NCI-H2081 (cell line): ENCODE measurements around the gene MRPL53.
"Not testable (repeated sequence)": the region's sequence is repeated elsewhere in the genome, so short reads cannot be mapped to it uniquely, and the experiment has no call there.

Experiments
- DNase-seq, 2 experiments: peaks; one replicate each; lab custom pipeline; 2025; lab: John Stamatoyannopoulos, UW

The MRPL53 gene

DNA sequence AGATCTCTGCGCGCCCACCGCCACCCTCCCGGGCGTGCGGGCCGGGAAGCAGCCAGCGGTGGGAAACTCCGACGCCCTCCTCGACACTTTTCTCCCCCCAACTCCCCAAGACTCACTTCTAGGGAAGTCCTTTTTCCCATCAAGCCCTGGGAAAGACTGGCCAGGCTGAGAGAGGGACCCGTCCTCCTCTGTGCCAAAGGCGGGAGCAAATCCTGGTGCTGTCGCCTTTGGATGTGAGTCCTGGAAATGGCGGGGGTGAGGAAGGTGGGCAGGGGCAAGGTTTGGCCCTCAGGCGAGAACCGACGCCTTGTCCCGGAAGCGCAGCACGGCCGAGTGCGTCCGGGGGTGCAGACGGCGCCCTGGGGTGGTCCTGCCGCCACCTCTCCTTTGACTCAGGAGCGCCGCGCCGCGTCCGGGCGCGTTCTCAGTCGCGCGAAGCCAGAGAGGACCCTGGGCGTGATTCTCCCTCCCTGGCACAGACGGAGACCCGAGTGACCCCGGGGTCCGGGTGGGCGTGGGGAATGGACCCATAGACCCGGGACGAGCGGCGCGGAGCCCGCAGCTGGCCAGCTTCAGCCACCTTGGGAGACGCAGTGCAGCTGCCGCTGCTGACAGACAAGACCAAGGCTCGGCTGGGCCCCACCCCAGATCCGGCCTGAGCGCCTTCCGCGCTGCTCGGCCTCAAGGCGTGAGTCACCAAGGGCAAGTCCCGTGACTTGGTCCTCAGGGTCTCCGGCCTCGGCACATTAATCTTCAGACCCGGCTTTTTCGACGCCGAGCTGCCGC is 30.4 kb upstream of the MRPL53 start:
- DNase-seq, result peak; percentile 40 to 65

DNA sequence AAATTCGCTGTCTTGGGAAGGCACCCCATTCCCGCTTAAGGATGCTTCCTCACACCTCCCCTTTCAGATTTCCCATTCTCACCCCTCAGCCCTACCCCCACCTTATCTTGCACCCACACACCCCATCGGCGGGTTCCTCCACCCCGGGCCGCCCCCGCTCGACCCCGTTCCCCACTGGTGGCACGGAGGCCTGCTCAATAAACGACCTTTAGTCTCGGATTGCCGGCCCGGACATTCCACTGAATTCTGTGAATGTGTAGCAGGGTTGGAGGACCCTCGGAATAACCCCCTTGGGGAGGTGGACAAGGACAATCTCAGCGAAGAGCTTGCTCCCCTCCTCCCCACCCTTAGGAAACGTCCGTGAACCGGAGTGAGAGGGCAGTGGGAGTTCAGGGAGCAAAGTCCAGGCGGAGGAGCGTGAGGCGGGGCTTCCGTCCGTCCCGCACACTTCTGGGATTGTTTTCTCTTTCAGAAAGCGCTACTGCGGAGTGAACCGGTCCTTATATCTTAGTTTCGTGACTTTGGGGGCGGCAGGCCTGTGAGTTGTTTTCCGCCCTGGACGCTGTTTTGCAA is 29.8 kb upstream of the MRPL53 start:
- DNase-seq, result no peak

DNA sequence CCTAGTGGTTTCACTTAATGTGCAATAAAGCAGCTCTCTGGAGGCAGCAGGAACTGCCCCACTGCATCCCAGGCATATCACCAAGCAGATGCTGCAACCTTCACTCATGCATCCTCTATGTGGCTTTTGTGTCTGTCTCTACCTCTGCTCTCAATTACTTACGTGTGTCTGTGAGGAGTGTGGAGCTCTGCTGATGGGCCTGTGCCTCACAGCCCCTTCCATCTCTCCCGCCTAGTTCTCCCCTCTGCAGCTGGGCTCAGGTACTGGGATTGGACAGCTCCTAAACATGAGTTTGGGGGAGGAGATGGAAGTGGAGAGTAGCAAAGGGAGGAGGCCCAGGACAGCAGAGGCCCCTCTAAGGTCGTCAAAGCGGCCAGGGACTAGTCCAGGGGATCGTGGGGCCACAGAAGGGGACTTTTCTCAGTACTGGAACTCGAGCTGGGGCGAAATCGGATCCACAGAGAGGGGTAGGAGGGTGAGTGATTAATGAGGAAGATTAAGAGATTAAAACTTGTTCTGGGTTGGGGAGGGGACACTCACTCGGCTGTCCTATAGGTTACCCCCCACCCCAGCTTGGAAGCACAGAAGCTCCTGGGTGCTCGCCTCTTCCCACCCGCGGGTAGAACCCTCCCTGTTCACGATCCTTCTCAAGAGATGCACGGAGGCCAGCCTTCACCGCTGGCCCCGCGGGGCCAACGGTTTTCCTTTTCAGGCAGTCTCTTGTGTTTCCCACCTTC is 29.0 kb upstream of the MRPL53 start:
- no peak for DNase-seq

DNA sequence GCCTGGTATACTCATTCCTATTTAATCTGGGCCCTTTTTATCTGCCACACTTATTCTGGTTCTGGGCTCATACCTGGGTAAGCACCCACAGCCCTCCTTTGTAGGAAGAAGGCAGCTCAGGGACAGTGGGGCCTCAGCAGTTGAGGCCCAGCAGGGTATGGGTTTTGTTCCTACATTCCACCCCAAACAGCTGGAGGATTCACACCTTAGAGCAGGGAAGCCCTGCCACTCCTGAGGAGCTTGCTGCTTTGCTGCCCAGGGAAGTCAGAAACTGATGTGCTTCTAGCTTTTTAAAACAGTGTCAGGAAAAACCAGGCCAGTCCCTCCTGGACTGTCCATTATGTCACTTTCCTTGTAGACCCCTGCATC is 28.1 kb upstream of the MRPL53 start:
- no peak for DNase-seq

DNA sequence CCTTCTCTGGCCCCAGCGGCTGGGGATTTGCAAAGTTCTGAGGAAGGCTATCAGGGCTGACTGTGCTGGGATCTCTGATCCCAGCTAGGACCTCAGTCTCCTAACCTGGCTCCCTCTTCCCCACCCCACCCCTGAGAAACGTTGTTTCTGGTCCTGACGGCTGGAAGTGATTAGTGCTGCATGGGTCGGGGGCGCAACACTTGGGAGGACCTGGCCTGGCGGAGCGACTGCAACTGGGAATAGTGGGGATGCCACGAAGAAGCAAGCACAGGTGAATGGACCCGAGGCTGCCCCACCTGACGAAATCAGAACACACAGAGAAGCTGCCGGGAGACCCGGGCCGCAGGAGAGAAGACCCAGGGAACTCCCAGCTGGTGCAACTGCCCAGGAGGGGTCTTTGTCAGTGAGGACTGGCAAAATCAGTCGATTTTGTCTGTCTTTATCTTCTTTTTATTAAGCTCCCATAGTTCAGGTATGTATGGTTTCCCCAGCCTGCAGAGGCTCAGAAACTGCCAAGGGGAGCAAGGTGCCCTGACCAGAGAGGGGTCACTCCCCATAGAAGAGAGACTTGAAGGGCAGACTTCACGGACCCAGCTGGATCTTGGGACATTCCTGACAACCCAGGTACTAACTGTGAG is 27.6 kb upstream of the MRPL53 start:
- no peak for DNase-seq

DNA sequence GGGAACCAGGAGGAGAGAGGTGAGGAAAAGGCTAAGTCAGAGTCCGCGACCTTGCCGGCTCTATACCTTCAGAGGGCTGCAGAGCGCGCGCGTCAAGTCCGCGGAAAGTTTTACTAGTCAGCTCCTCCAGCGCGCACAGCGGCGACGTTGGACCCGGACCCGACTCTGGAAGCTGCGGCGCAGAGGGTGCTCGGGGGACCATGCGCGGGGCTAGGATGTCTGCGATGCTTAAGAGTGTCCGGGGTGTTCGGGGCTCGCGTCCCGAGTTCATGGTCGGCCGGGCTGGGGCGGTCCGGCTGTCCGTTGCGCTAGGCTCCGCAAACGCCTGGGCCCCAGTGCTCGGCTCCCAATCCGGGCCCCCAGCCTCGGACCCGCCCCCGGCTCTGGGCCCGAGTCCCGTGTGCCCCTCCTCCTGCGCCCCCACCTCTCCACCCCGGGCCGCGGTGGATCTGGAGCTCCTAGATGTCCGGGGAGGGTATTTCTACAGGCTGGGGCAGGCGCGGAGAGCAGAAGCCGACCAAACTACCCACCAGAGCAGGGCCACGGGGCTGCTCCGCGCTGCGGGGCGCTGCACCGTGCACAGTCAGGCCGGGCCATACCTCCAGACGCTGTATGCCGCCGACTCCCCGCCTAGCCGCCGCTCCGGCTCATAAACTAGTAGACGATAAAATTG is 26.9 kb upstream of the MRPL53 start, which contains the start of gene LBX2:
LBX2 (minus strand) TSS at position 337 of the 673 bp plus-strand sequence; CDS start at position 271, 66 bp downstream.
- no peak for DNase-seq

DNA sequence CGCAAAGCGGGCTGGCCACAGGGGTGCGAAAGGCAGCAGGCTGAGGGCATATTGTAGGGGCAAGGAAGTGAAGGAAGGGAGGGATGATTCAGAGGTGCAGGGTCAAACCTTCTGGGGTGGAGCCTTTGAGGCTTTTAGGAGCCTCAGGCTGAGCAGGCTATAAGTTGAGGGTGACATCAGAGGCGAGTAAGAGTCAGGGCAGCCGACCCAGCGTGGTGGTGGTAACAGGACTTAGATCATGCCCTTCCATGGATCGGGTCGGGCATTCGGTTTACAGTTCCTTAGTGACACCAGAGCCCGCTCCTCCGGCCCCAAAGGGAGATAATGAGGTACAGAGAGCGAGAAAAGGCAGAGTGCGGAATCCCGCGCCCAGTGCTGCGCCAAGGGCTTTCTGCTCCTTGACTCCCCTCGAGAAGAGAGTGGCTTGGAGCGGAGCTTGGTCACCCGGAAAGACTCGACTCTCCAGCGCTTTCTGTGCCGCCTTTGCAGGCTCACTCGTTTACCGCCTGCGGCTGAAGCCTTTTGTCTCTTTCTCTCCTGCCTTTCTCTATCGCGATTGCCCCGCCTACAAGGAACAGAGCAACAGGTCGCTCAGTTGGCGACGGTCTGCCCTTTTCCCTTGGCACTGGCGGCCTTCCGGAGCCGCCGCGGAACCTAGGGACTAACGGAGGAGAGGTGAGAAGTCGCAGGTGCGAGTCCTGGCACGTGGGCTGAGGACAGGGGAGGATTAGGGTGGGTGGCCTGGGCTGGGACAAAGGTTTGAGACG is 26.2 kb upstream of the MRPL53 start:
- DNase-seq, result no peak

DNA sequence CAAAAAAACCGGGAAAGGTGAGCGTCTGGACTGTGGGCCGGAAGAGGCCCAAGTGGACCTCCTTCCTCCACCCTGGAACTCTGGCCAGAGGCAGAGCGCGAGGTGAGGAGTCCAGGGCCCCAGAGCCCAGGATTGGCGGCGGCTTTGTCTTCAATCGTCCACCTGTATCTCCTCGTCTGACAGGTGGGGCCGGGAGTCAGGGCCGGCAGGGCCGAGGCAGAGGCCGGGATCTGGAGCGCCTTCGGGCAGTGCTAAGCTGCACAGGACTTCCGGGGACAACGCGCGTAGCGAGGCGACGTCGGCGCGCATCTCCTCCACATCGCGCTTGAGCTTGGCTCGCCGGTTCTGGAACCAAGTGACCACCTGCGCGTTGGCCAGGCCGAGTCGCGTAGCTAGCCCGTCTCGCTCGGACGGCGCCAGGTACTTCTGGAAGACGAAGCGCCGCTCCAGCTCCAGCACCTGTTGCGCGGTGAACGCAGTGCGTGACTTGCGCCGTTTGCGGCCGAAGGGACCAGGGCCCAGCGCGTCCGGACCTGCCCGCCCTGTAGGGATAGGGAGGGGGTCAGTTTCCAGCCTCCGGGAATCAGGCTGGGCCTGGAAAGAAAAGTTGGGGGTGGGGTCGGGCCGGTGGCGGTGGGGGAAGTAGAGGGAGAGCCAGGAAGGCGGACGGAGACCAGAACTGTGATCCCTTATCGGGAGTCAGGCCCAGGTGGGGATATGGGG is 25.5 kb upstream of the MRPL53 start:
- DNase-seq, result no peak

DNA sequence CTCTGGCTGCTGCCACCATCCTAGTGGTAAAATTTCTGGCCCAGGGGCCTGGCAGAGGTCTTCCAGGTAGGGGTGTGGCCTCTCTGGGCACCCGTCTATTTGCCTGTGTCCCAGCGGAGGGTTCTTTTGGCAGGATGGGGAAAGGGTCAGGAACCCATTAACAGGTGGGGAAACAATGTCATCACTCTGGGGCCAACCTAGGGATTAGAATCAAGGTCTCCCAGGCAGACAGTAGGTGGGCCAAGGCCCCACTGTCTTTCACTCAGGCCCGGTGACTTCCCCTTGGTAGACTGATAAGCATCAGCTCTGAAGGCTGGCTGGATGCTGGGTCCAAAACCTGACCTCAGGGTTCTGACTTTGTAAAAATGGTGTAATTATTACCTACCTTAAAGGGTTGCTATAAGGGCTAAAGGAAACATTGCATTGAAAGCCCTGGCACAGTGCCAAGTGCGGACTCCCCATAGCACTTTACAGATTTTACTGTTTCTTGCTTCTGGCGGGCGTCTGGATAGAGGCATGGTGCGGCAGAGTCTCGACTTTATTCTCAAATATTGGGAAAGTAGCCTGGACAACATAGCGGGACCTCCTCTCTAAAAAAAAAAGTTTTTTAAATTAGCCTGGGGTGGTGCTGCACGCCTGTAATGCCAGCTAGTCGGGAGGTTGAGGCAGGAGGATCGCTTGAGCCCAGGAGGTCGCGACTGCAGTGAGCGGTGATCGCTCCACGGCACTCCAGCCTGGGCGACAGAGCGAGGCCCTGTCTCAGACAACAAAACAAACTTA is 24.7 kb upstream of the MRPL53 start:
- DNase-seq, result no peak

DNA sequence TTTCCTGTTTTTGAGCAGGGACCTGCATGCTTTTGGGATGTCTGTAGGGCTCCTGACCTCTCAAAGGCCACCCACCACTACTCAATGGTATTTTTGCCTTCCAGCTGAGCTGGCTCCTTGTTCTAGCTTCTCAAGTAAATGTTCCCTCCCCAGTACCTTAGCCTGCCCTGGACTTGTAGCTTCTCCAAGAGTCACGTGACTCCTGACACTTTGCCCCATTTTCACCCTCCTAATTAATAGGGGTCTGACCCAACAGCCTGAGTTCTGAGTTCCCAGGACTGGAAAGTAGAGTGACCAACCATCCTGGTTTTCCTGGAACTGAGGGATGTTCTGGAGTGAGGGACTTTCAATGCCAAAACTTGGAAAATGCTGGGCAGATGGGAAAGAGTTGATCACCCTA is 23.0 kb upstream of the MRPL53 start:
- DNase-seq, result no peak

DNA sequence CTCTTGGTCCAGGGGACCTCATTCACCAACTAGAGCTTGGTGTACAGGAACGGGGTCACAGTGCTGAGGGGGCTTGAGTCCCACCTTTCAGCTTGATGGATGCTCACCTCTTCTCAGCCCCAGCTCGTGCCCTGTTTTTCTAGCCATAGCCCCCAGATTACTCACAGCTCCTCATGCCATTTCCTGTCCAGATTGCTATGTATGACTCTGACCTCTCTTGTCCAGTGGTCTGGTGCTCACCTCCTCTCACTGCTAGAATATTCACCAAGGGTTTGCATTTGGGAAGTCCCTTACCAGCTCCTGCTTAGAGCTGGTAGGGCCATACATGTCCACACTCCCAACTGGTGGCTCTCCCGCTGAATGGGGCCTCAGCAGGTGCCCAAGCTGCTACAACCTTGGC is 21.1 kb upstream of the MRPL53 start:
- DNase-seq, result no peak

DNA sequence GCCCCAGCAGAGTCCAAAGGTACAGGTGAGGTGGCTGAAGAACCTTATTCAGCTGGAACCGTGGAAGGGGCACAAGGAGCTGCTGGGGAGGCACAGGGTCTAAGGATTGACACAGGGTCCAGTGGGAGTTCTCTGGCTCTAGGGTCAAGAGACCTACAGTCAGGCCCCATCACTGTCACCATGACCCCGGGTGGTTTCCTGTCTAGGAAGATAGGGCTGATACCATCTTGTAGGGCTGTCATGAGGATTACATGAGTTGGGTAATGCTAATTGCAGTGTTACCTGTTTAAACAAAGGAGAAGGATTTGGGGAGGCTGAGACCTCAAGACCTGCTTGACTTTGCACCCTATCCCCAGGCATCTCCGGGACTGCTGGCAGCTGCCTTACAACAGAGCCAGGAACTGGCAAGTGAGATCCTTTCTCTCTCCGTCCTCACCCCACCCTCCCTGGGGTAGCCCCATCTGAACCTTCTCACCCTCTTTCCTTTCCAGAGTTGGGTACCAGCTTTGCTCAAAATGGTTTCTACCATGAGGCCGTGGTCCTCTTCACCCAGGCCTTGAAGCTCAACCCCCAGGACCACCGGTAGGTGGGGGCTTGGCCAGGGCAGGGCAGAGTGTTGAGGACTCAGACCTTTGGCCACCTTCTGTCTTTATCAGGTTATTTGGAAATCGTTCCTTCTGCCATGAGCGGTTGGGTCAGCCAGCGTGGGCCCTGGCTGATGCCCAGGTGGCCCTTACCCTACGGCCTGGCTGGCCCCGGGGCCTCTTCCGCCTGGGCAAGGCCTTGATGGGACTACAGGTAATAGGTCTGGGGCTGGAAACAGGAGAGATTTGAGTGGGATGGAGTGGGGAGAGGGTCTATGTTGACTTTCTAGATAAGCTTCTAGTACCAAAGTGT is 19.4 kb upstream of the MRPL53 start:
- DNase-seq, result no peak

DNA sequence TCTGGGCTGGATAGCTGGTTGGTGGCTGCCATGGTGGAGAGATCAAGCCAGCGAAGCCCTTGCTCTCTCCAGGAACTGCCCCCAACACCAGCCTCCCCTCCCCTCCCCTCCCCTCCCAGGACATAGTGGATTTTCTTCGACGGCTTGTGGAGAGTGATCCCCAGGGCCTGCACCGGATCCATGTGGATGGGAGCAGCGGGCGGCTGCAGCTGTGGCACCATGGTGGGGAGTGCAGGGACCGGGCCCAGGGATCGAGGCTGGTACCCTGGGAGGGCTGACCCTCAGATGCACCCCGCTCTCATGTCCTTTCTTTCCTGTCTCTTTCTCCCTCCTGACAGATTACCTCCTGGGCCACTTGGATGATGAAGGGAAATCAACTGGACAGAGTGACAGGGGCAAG is 17.4 kb upstream of the MRPL53 start:
- DNase-seq, result no peak

DNA sequence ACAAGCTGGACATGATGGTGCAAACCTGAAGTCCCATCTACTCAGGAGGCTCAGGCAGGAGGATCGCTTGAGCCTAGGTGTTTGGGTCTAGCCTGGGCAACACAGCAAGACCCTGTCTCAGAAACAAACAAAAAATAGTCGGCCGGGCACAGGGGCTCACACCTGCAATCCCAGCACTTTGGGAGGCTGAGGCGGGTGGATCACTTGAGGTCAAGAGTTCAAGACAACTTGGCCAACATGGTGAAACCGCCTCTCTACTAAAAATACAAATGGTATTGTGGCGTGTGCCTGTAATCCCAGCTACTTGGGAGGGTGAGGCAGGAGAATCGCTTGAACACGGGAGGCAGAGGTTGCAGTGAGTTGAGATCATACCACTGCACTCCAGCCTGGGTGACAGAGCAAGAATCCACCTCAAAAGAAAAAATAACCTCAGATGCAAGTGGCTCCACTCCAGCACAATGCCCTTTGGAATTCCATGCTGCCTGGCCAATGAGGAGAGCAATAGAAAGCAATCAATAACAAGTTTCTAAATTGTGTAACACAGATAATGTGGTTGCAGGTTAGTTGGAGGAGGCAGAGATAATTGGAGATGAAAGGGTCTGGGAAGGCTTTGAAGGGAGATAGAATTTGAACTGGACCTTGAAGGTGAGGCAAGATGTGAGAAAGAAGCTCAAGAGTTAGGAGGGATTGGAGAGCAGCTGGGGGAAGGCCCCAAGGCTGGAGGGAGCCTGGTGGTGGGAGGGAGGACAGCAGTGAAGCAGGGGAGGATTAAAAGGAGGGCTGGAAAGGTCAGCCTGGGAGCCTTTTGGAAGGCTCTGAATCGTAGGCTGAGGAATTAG is 16.4 kb upstream of the MRPL53 start:
- no peak for DNase-seq

DNA sequence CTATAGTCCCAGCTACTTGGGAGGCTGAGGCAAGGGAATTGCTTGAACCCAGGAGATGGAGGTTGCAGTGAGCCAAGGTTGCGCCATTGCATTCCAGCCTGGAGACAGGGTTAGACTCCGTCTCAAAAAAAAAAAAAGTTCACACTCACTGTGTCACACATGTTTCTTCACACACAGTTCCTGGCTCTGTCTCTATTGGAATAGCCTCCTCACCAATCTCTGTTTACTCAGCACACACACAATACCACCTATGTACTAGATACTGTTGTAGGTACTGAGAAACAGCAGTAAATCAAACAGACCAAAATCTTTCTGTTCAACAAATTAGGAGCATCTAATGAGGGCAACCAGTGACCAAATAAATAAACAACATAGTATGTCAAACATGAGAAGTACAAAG is 13.7 kb upstream of the MRPL53 start:
- DNase-seq, result no peak

DNA sequence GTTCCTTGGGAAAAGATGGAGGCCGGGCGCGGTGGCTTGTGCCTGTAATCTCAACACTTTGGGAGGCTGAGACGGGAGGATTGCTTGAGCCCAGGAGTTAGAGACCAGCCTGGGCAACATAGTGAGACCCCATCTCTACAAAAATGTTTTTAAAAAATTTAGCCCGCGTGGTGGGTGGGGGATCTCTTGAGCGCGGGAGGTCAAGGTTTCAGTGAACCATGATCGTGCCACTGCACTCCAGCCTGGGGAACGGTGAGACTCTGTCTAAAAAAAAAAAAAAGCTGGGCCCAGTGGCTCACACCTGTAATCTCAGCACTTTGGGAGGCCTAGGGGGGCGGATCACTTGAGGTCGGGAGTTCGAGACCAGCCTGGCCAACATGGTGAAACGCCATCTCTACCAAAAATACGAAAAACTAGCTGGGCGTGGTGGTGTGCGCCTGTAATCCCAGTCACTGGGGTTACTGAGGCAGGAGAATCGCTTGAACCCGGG is 11.2 kb upstream of the MRPL53 start:
- not testable (repeated sequence) for DNase-seq

DNA sequence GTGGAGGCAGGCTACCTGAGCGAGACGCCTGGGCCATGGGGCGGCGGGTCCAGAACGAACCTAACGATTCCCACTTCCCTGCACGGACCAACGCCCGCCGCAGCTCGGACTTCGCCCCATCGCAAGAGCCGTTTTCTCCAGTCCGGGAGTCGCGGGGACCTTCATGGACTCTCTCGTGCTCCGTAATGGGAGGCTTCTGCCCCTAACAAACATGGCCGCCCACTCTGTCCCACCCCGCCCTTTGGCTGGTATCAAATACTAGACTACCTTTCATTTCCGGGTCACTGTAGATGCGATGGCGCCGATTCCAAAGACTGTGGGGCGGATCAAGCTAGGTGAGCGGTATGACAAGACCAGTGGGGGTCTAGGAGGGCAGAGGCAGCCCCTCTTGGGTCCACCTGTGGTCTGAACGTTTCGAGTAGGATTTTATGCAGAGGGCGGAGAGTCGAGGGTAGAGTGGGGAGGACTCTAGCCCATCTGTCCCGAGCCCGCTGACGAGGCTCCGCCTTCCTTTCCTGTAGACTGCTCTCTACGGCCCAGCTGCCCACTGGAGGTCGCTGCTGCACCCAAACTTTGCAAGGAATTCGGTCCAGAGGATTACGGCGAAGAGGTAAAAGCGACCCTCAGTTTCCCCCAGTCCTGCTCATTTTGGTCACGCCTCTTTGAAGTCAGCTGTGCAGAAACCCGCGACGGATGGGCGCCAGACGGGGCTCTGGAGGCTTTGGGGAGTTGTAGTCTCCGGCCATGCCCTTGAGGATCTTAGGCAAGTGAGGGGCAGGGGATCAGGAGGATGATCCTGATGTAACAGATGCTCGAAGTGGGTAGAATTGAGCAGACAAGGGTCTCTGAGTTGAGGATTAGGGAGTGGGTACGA is 10.6 kb upstream of the MRPL53 start, which contains the start of the genes CCDC142 and TTC31:
CCDC142 (minus strand) TSS at position 198 of the 874 bp plus-strand sequence; CDS start at position 37, 161 bp downstream.
TTC31 (plus strand) TSS at position 281 of the 874 bp plus-strand sequence; CDS start at position 296, 15 bp downstream.
- peak; percentile 92 to 96 for DNase-seq
